HG02571 (cell line): ENCODE measurements around the gene PACSIN3.

Experiments used
- ATAC-seq: cut with Tn5 transposase; IDR thresholded peaks from one replicate; pipeline ENCODE4 v1.9.1; 2021; ENCODE audit warnings: mild to moderate bottlenecking, moderate library complexity; ENCODE audit not compliant: unreplicated experiment

The PACSIN3 gene

GRCh38 chr11:47154616-47155570 is 31.3 kb downstream of the PACSIN3 start:
- ATAC-seq, result no peak

GRCh38 chr11:47152953-47153950 is 33.0 kb downstream of the PACSIN3 start:
- ATAC-seq, result no peak

GRCh38 chr11:47152126-47152952 is 33.9 kb downstream of the PACSIN3 start:
- ATAC-seq, result no peak

GRCh38 chr11:47149782-47150181 is 36.5 kb downstream of the PACSIN3 start:
- no peak for ATAC-seq

- no peak for ATAC-seq
Observed at GRCh38 chr11:47148903-47149531, 37.2 kb downstream of the PACSIN3 start.

- no peak for ATAC-seq
Observed at GRCh38 chr11:47148270-47148669, 38.0 kb downstream of the PACSIN3 start.

- ATAC-seq, result no peak
Observed at GRCh38 chr11:47147681-47148080, 38.6 kb downstream of the PACSIN3 start.

- ATAC-seq, result no peak
Observed at GRCh38 chr11:47147250-47147649, 39.0 kb downstream of the PACSIN3 start.

GRCh38 chr11:47144541-47144940 is 41.7 kb downstream of the PACSIN3 start:
- ATAC-seq, result no peak

- ATAC-seq, result no peak
Observed at GRCh38 chr11:47143322-47143721, 42.9 kb downstream of the PACSIN3 start.

GRCh38 chr11:47139878-47140277 is 46.4 kb downstream of the PACSIN3 start:
- ATAC-seq, result no peak

- no peak for ATAC-seq
Observed at GRCh38 chr11:47137476-47137875, 48.8 kb downstream of the PACSIN3 start.

GRCh38 chr11:47136921-47137320 is 49.3 kb downstream of the PACSIN3 start:
- ATAC-seq, result no peak

GRCh38 chr11:47136327-47136726 is 49.9 kb downstream of the PACSIN3 start:
- ATAC-seq, result no peak

GRCh38 chr11:47132981-47133380 is 53.3 kb downstream of the PACSIN3 start:
- no peak for ATAC-seq

- no peak for ATAC-seq
Observed at GRCh38 chr11:47132490-47132889, 53.7 kb downstream of the PACSIN3 start.

- ATAC-seq, result no peak
Observed at GRCh38 chr11:47131136-47131535, 55.1 kb downstream of the PACSIN3 start.

- ATAC-seq, result no peak
Observed at GRCh38 chr11:47130543-47130942, 55.7 kb downstream of the PACSIN3 start.
